ENCODE measurements around the gene SMC3. TPM values are rescaled to one million over a fixed set of nuclear protein-coding genes. Genes with fewer than 3 reads are reported as not detected.
A peak's percentile ranks its signal among the peaks of the same experiment; 100 is the strongest.

SMC3 gene
- total and polyA plus RNA-seq, 3 donors from 2014 or later = 28.7 to 86.8 (median 65.4) TPM

GRCh38 chr10:110563132-110563531, 4.4 kb upstream of the SMC3 start:
- H3K27me3 ChIP-seq = no peaks in the 10 kb centered on the region
- 55 to 67% methylated on average over 8 of the region's 8 CpGs for WGBS, 2 donors
- intact Hi-C loops (cut with DNase I; ENCODE audit: low total_unique reads) = no loop called here

GRCh38 chr10:110566472-110567200, 859 bp upstream of the SMC3 start:
- Histone ChIP-seq H3K4me1 (peaks cover 12% of the 10 kb centered on the region), H3K36me3 (ENCODE audit: low read depth, missing control alignments) (no peaks in the 10 kb centered on the region), H3K9me3 (no peaks in the 10 kb centered on the region), H3K27ac (peak overlapping the region; percentile 90 to 92), H3K27me3 (no peaks in the 10 kb centered on the region), H3K4me3 (peak overlapping the region; percentile 92 to 99)
- intact Hi-C loops (cut with DNase I; ENCODE audit: low total_unique reads) = no loop called here
- no peak for DNase-seq
- 25 to 30% methylated on average over 18 to 19 of the region's 19 CpGs for WGBS, 2 donors
- TF ChIP-seq CTCF (IDR thresholded peaks at IDR 0.05) (no peak), POLR2A (IDR thresholded peaks at IDR 0.05) (no peak)

More at GRCh38 chr10:110563132-110563531, 4.4 kb upstream of the SMC3 start:
- Histone ChIP-seq H3K36me3 (ENCODE audit: low read depth, missing control alignments) (no peaks in the 10 kb centered on the region), H3K4me1 (peaks cover 4% of the 10 kb centered on the region), H3K27ac (no peak overlapping the region), H3K9me3 (no peaks in the 10 kb centered on the region), H3K4me3 (no peak overlapping the region)
- TF ChIP-seq POLR2A (IDR thresholded peaks at IDR 0.05) (no peak), CTCF (IDR thresholded peaks at IDR 0.05) (no peak)
- DNase-seq = no peak

- H3K27ac ChIP-seq = peak overlapping the region; percentile 90 to 92
- H3K4me3 ChIP-seq = peak overlapping the region; percentile 92 to 99
- 0 to 1% methylated on average over 24 to 25 of the region's 40 CpGs for WGBS, 2 donors
- peaks cover 12% of the 10 kb centered on the region for H3K4me1 ChIP-seq
- no peaks in the 10 kb centered on the region for H3K9me3 ChIP-seq
- intact Hi-C loops (cut with DNase I; ENCODE audit: low total_unique reads) = no loop called here
- peak; percentile 63 for DNase-seq
- no peaks in the 10 kb centered on the region for H3K27me3 ChIP-seq
- no peak for TF ChIP-seq POLR2A (IDR thresholded peaks at IDR 0.05)
- TF ChIP-seq CTCF (IDR thresholded peaks at IDR 0.05) = no peak
- no peaks in the 10 kb centered on the region for H3K36me3 ChIP-seq (ENCODE audit: low read depth, missing control alignments)
Measured at GRCh38 chr10:110568055-110568735, 700 bp downstream of the SMC3 start.

- Histone ChIP-seq H3K27me3 (no peaks in the 10 kb centered on the region), H3K4me1 (peaks cover 12% of the 10 kb centered on the region), H3K36me3 (ENCODE audit: low read depth, missing control alignments) (no peaks in the 10 kb centered on the region), H3K27ac (no peak overlapping the region), H3K9me3 (no peaks in the 10 kb centered on the region), H3K4me3 (no peak overlapping the region)
- WGBS, 2 donors = 35 to 48% methylated on average over 3 of the region's 3 CpGs
- DNase-seq = no peak
- TF ChIP-seq CTCF (IDR thresholded peaks at IDR 0.05) (no peak), POLR2A (IDR thresholded peaks at IDR 0.05) (no peak)
- intact Hi-C loops (cut with DNase I; ENCODE audit: low total_unique reads) = no loop called here
Measured at GRCh38 chr10:110569122-110569521, 1.6 kb downstream of the SMC3 start.
